ENCODE measurements around the gene CD27. TPM values are rescaled to one million over a fixed set of nuclear protein-coding genes. Genes with fewer than 3 reads are reported as not detected.

Gene CD27
- polyA plus RNA-seq, 1 donor = 1.6 TPM

DNA sequence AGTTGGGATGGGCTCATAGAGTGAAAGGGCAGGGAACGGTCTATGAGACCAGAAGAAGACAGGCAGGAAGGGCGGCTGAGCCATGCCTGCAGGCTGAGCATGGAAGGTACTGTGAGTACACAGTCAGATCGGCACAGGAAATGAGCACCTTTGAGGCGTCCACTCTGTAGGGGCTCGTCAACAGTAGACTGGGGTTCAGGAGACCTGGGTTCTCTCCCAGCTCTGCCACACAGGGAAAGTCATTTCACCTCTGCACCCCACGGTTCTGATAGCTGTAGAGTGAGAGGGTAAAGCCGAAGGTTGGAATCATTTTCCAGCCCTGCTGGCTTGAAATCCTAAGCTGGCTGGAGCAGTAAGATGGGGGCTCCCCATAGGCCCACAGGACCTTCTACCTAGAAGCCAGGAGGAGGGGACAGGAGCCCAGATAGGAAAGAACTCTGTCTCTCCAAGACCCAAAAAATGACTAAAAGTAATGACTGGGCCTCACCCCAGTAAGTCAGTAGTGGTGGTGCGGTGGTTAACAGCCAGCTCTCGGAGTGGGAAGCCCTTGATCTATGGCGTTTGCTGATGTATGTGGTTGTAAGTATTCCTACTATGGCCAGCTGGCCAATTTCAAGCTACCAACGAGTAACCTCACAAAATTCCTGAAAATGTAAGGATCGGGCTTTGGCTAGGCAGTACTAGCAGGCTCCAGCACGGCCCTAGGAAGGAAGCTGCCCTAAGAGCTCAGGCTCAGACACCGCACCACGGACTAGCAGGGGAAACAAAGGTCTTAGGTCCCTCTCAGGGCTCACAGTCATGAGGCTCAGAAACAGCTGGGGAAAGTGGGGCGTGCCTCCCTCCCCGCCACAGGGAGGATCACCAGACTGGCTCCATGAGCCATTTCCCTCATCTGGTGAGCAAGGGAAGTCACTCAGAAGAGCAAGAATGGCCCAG, 10.3 kb upstream of the CD27 start:
- no peak for DNase-seq
- no peak overlapping the region for H3K27ac ChIP-seq (ENCODE audit: low read length)
- H3K27me3 ChIP-seq (ENCODE audit: control insufficient read depth, insufficient read depth, low read length) = no peaks in the 10 kb centered on the region

DNA sequence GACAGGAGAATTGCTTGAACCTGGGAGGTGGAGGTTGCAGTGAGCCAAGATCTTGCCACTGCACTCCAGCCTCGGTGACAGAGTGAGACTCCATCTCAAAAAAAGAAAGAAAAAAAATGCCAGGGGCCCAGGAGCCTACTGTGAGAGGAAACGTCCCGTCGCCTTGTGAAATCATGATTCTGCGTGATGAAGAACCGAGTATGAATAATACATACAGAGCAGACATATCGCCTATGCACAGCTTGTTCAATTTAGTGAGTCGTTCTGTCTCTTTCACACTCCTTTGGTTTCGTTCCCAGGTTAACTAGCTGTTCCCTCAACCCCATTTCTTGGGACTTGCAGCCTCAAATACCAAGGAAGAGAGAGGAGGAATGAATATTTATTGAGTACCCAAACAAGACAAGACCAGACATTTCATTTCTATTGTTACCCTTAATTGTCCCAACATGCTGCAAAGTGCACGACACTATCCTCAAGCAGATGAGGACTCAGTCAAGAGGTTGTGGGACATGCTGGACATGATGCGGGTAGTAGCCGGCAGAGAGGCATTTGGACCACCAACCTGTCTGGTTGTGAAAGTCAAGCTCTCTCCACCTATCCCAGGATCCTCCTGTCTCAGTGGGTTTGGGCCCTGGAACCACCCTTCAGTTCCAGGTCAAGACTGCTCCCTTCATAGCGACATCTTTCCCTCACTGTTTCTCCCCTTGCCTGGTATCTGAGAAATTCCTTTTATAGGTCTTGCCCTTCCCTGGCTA, 8.6 kb upstream of the CD27 start:
- WGBS (ENCODE audit: insufficient coverage, low lambda C conversion rate) = 100% methylated on average over 1 of the region's 13 CpGs

More for the DNA sequence above, 10.3 kb upstream of the CD27 start:
- no peaks in the 10 kb centered on the region for H3K4me1 ChIP-seq (ENCODE audit: control insufficient read depth, insufficient read depth, low read length)
- H3K9me3 ChIP-seq (ENCODE audit: control insufficient read depth, low read depth, low read length) = no peaks in the 10 kb centered on the region
- no peaks in the 10 kb centered on the region for H3K36me3 ChIP-seq (ENCODE audit: control insufficient read depth, insufficient read depth, low read length)
- H3K4me3 ChIP-seq (ENCODE audit: low read length) = no peak overlapping the region
- WGBS (ENCODE audit: insufficient coverage, low lambda C conversion rate) = no CpG with 5 or more reads among the region's 17 CpGs

DNA sequence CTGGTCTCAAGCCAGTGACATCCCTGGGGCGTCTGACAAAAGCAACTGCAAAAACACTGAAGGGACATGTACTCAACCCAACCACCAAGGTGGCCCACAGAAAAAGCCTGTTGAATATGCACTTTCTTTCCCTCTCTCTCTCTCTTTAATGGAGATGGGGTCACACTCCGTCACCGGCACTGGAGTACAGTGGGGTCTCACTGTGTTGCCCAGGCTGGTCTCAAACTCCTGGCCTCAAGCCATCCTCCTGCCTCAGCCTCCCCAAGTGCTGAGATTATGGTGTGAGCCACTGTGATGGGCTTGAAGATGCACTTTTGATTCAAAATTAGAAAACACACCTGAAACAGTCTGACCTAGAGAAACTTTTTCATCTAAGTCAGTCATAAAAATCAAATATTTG, 7.2 kb upstream of the CD27 start:
- H3K4me1 ChIP-seq (ENCODE audit: control insufficient read depth, insufficient read depth, low read length) = no peaks in the 10 kb centered on the region
- no peaks in the 10 kb centered on the region for H3K9me3 ChIP-seq (ENCODE audit: control insufficient read depth, low read depth, low read length)
- no peak overlapping the region for H3K4me3 ChIP-seq (ENCODE audit: low read length)
- no peak for DNase-seq
- no CpG with 5 or more reads among the region's 3 CpGs for WGBS (ENCODE audit: insufficient coverage, low lambda C conversion rate)
- H3K36me3 ChIP-seq (ENCODE audit: control insufficient read depth, insufficient read depth, low read length) = peaks cover 5% of the 10 kb centered on the region
- no peak overlapping the region for H3K27ac ChIP-seq (ENCODE audit: low read length)
- no peaks in the 10 kb centered on the region for H3K27me3 ChIP-seq (ENCODE audit: control insufficient read depth, insufficient read depth, low read length)

More for the DNA sequence above, 8.6 kb upstream of the CD27 start:
- no peaks in the 10 kb centered on the region for H3K9me3 ChIP-seq (ENCODE audit: control insufficient read depth, low read depth, low read length)
- no peaks in the 10 kb centered on the region for H3K27me3 ChIP-seq (ENCODE audit: control insufficient read depth, insufficient read depth, low read length)
- H3K27ac ChIP-seq (ENCODE audit: low read length) = no peak overlapping the region
- H3K4me3 ChIP-seq (ENCODE audit: low read length) = no peak overlapping the region
- DNase-seq = no peak
- no peaks in the 10 kb centered on the region for H3K4me1 ChIP-seq (ENCODE audit: control insufficient read depth, insufficient read depth, low read length)
- peaks cover 1% of the 10 kb centered on the region for H3K36me3 ChIP-seq (ENCODE audit: control insufficient read depth, insufficient read depth, low read length)

DNA sequence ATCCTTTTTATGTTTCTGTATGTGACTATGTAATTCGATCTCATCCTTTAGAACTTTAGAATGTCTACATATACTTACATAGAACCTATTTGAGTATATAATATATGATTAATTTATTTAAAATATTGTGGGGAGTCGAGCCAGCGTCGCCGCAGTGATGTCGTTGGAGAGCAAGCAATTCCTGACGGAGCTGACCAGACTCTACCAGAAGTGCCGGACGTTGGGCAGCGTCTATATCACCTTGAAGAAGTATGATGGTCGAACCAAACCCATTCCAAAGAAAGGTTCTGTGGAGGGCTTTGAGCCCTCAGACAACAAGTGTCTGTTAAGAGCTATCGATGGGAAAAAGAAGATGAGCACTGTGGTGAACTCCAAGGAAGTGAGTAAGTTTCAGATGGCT, 6.4 kb upstream of the CD27 start:
- peaks cover 5% of the 10 kb centered on the region for H3K36me3 ChIP-seq (ENCODE audit: control insufficient read depth, insufficient read depth, low read length)
- no peaks in the 10 kb centered on the region for H3K27me3 ChIP-seq (ENCODE audit: control insufficient read depth, insufficient read depth, low read length)
- DNase-seq = no peak
- H3K27ac ChIP-seq (ENCODE audit: low read length) = no peak overlapping the region
- no CpG with 5 or more reads among the region's 12 CpGs for WGBS (ENCODE audit: insufficient coverage, low lambda C conversion rate)
- H3K4me1 ChIP-seq (ENCODE audit: control insufficient read depth, insufficient read depth, low read length) = no peaks in the 10 kb centered on the region
- no peaks in the 10 kb centered on the region for H3K9me3 ChIP-seq (ENCODE audit: control insufficient read depth, low read depth, low read length)
- no peak overlapping the region for H3K4me3 ChIP-seq (ENCODE audit: low read length)

DNA sequence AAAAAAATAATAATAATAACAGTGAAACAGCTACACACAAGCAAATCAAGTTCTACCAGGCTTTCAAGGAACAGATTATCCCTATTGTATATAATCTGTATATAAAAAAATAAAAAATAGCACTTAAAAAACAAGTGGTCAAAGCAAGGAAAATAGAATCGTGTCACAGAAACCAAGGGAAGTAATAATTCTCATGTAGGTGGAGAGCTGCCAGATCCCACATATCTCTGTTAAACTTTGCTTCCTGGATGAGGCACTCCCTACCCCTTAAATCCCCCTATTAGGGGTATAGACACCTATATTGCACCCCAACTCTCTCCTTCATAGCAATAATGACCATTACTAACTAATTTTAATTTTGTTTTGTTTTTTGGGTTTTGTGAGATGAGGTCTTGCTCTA, 4.4 kb upstream of the CD27 start:
- Histone ChIP-seq H3K4me1 (ENCODE audit: control insufficient read depth, insufficient read depth, low read length) (no peaks in the 10 kb centered on the region), H3K36me3 (ENCODE audit: control insufficient read depth, insufficient read depth, low read length) (peaks cover 11% of the 10 kb centered on the region), H3K9me3 (ENCODE audit: control insufficient read depth, low read depth, low read length) (no peaks in the 10 kb centered on the region), H3K4me3 (ENCODE audit: low read length) (no peak overlapping the region), H3K27me3 (ENCODE audit: control insufficient read depth, insufficient read depth, low read length) (no peaks in the 10 kb centered on the region), H3K27ac (ENCODE audit: low read length) (no peak overlapping the region)
- no peak for DNase-seq
- WGBS (ENCODE audit: insufficient coverage, low lambda C conversion rate) = no CpG with 5 or more reads among the region's 1 CpG

DNA sequence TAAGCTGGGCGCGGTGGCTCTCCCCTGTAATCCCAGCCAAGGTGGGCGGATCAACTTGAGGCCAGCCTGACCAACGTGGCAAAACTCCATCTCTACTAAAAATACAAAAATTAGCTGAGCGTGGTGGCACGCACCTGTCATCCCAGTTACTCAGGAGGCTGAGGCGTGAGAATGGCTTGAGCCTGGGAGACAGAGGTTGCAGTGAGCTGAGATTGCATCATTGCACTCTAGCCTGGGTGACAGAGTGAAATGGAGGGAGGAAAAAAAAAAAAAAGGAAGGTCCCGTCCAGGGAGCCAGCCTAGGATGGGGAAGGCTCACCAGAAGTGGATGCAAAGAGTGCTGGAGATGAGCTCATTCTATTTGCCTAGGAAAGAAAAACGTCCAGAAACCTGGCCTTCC, 1.9 kb upstream of the CD27 start:
- H3K4me1 ChIP-seq (ENCODE audit: control insufficient read depth, insufficient read depth, low read length) = no peaks in the 10 kb centered on the region
- H3K27me3 ChIP-seq (ENCODE audit: control insufficient read depth, insufficient read depth, low read length) = no peaks in the 10 kb centered on the region
- no peaks in the 10 kb centered on the region for H3K9me3 ChIP-seq (ENCODE audit: control insufficient read depth, low read depth, low read length)
- H3K27ac ChIP-seq (ENCODE audit: low read length) = no peak overlapping the region
- no peak for DNase-seq
- no CpG with 5 or more reads among the region's 9 CpGs for WGBS (ENCODE audit: insufficient coverage, low lambda C conversion rate)
- H3K4me3 ChIP-seq (ENCODE audit: low read length) = no peak overlapping the region
- H3K36me3 ChIP-seq (ENCODE audit: control insufficient read depth, insufficient read depth, low read length) = peaks cover 29% of the 10 kb centered on the region

DNA sequence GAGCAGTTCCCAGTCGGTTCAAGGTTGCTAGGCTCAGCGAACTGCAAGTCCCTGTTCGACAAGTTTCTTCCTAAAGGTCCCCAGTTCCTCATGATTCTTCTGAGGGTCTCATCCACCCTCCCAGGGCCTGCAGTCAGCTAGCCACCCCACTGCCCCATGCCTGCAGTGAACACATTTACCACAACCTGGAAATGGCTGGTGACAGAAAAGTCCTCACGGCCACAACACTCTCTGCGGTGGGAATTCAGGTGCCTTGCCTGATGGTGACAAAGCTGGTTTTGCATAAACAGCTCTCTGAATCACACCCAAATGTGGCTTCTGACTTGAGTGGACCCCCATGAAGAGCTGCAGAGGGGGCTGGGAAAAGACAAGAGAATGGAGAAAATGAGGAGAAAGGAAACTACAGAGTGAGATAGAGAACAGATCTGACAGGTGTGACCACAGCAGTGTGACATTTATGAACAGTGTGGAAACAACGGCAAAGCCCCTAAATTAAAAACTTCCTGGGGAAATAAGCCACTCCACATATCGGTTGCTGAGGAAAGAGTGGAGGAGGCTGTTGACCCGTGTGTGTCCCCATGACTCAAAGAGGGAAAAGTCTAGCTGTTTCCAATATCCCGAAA, 1.3 kb upstream of the CD27 start:
- Histone ChIP-seq H3K9me3 (ENCODE audit: control insufficient read depth, low read depth, low read length) (no peaks in the 10 kb centered on the region), H3K4me3 (ENCODE audit: low read length) (no peak overlapping the region), H3K27ac (ENCODE audit: low read length) (no peak overlapping the region), H3K27me3 (ENCODE audit: control insufficient read depth, insufficient read depth, low read length) (no peaks in the 10 kb centered on the region), H3K4me1 (ENCODE audit: control insufficient read depth, insufficient read depth, low read length) (no peaks in the 10 kb centered on the region), H3K36me3 (ENCODE audit: control insufficient read depth, insufficient read depth, low read length) (peaks cover 31% of the 10 kb centered on the region)
- no CpG with 5 or more reads among the region's 9 CpGs for WGBS (ENCODE audit: insufficient coverage, low lambda C conversion rate)
- no peak for DNase-seq

DNA sequence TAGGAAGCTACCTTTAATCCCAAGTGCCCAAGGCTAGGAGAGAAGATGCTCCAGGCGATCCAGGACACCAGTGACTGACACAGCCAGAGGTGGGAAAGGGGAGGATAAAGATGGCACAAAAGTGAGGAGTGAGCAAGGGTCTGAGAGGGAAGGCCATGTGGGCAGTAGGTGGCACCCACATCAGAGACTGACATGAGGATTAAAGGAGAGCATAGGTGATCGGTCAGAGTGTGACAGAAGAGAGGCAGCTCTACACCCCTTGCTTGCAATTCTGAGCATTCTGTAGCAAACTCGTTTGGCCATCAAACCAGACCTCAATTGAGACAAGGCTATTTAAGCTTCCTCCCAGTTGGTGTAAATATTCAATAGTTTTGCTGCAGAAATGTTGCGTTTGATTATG, 724 bp upstream of the CD27 start:
- H3K36me3 ChIP-seq (ENCODE audit: control insufficient read depth, insufficient read depth, low read length) = peaks cover 31% of the 10 kb centered on the region
- no CpG with 5 or more reads among the region's 4 CpGs for WGBS (ENCODE audit: insufficient coverage, low lambda C conversion rate)
- H3K27me3 ChIP-seq (ENCODE audit: control insufficient read depth, insufficient read depth, low read length) = no peaks in the 10 kb centered on the region
- H3K4me1 ChIP-seq (ENCODE audit: control insufficient read depth, insufficient read depth, low read length) = no peaks in the 10 kb centered on the region
- DNase-seq = no peak
- no peaks in the 10 kb centered on the region for H3K9me3 ChIP-seq (ENCODE audit: control insufficient read depth, low read depth, low read length)
- no peak overlapping the region for H3K4me3 ChIP-seq (ENCODE audit: low read length)
- no peak overlapping the region for H3K27ac ChIP-seq (ENCODE audit: low read length)

DNA sequence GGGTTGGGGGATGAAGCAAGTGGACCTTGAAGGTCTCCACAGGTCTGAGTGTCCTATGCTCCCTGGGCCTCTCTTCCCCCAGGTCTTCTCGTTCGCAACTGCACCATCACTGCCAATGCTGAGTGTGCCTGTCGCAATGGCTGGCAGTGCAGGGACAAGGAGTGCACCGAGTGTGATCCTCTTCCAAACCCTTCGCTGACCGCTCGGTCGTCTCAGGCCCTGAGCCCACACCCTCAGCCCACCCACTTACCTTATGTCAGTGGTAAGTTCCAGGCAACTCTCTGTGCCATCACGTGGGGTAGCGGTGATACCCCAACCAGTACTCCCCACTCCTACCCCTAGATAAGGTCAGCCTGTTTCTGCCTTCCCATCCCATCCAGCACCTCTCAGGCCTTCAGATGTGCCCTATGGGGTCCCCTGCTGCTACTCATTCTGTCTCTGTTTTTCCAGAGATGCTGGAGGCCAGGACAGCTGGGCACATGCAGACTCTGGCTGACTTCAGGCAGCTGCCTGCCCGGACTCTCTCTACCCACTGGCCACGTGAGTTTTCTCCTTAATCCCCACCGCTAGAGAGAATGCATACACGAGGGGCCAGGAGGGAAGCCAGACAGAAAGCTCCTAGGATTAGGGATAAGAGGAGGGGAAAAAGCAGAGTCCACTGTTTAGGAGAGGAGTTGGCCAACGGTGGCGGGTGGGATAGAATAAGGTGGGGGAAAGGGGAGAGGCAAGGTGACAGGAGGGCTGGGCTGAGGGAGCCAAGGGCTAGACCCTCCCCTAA, 5.5 kb downstream of the CD27 start:
- no peak for DNase-seq
- peak overlapping the region; percentile 75 for H3K4me3 ChIP-seq (ENCODE audit: low read length)
- H3K27me3 ChIP-seq (ENCODE audit: control insufficient read depth, insufficient read depth, low read length) = no peaks in the 10 kb centered on the region
- peaks cover 17% of the 10 kb centered on the region for H3K4me1 ChIP-seq (ENCODE audit: control insufficient read depth, insufficient read depth, low read length)
- WGBS (ENCODE audit: insufficient coverage, low lambda C conversion rate) = no CpG with 5 or more reads among the region's 16 CpGs
- H3K27ac ChIP-seq (ENCODE audit: low read length) = peak overlapping the region; percentile 96
- H3K9me3 ChIP-seq (ENCODE audit: control insufficient read depth, low read depth, low read length) = no peaks in the 10 kb centered on the region
- H3K36me3 ChIP-seq (ENCODE audit: control insufficient read depth, insufficient read depth, low read length) = peaks cover 35% of the 10 kb centered on the region
